OCI-LY1 (cell line): ENCODE measurements around the gene CAPS.

ENCODE experiments used
- H2AFZ ChIP-seq: fragments of 200-600 bp; sonication (generic), shearing (Covaris generic); 2 replicates; pipeline ENCODE4 v1.6.0; 2014; ENCODE audit warnings: antibody characterized with exemption, mild to moderate bottlenecking, low read length
- H3F3A ChIP-seq: fragments of 200-600 bp; sonication (generic), shearing (Covaris generic); 2 replicates; pipeline ENCODE4 v1.6.0; 2014; ENCODE audit warnings: mild to moderate bottlenecking, antibody characterized with exemption, low read length, moderate library complexity; ENCODE audit not compliant: insufficient read depth
- H3K27ac ChIP-seq: fragments of 200-600 bp; sonication (generic); 2 replicates; pipeline ENCODE4 v1.5.1; 2014; ENCODE audit warnings: low read length, mixed run types, mild to moderate bottlenecking, low read depth; ENCODE audit not compliant: poor library complexity, severe bottlenecking
- H3K27me3 ChIP-seq: fragments of 200-600 bp; sonication (generic); 2 replicates; pipeline ENCODE4 v1.6.0; 2014; ENCODE audit warnings: antibody characterized with exemption, mild to moderate bottlenecking, low read length, moderate library complexity; ENCODE audit not compliant: insufficient read depth
- H3K36me3 ChIP-seq: fragments of 200-600 bp; sonication (generic); 2 replicates; pipeline ENCODE4 v1.6.1; 2014; ENCODE audit warnings: mild to moderate bottlenecking, antibody characterized with exemption, low read length, moderate library complexity, mixed read lengths; ENCODE audit not compliant: insufficient read depth
- H3K4me1 ChIP-seq: fragments of 200-600 bp; sonication (generic); 2 replicates; pipeline ENCODE4 v1.5.1; 2014; ENCODE audit warnings: mild to moderate bottlenecking, low read length, moderate library complexity; ENCODE audit not compliant: insufficient read depth, severe bottlenecking
- H3K4me2 ChIP-seq: fragments of 200-600 bp; sonication (generic), shearing (Covaris generic); 2 replicates; pipeline ENCODE4 v1.6.1; 2014; ENCODE audit warnings: low read length
- H3K4me3 ChIP-seq: fragments of 200-600 bp; sonication (generic); 2 replicates; pipeline ENCODE4 v1.5.1; 2014; ENCODE audit warnings: low read length, low read depth, mild to moderate bottlenecking, mixed read lengths; ENCODE audit not compliant: poor library complexity, severe bottlenecking
- H3K79me2 ChIP-seq: fragments of 200-600 bp; shearing (Covaris generic); 2 replicates; pipeline ENCODE4 v1.6.1; 2016; ENCODE audit warnings: mixed run types, low read length, mixed read lengths; ENCODE audit not compliant: insufficient read depth
- H3K9ac ChIP-seq: fragments of 200-600 bp; sonication (generic), shearing (Covaris generic); 2 replicates; pipeline ENCODE4 v1.6.1; 2014; ENCODE audit warnings: mild to moderate bottlenecking, low read length, mixed read lengths
- H3K9me2 ChIP-seq: fragments of 200-600 bp; sonication (generic), shearing (Covaris generic); 2 replicates; pipeline ENCODE4 v1.6.1; 2014; ENCODE audit warnings: low read depth, mild to moderate bottlenecking, low read length, mixed read lengths
- H3K9me3 ChIP-seq: fragments of 200-600 bp; shearing (Covaris generic); 2 replicates; pipeline ENCODE4 v1.6.1; 2014; ENCODE audit warnings: low read length, mixed read lengths
- H4K20me1 ChIP-seq: fragments of 200-600 bp; sonication (generic), shearing (Covaris generic); 2 replicates; pipeline ENCODE4 v1.6.0; 2016; ENCODE audit warnings: mild to moderate bottlenecking, low read length; ENCODE audit not compliant: insufficient read depth
- CTCF ChIP-seq: fragments of 200-600 bp; sonication (generic), shearing (Covaris generic); IDR thresholded peaks from 2 replicates; pipeline ENCODE4 v1.5.1; 2017; ENCODE audit warnings: mild to moderate bottlenecking, antibody characterized with exemption, low read length, moderate library complexity, mixed read lengths
- EZH2 ChIP-seq: fragments of 200-600 bp; sonication (generic), shearing (Covaris generic); IDR thresholded peaks from 2 replicates; pipeline ENCODE4 v1.8.0; 2017; ENCODE audit warnings: borderline replicate concordance, mixed run types, mild to moderate bottlenecking, antibody characterized with exemption, low read length, moderate library complexity, mixed read lengths

Gene CAPS

GRCh38 chr19:5947435-5947834, 33.4 kb downstream of the CAPS start:
- Histone ChIP-seq H3K36me3 (peaks cover 24% of the 10 kb centered on the region; the same call in 1 of the 2 replicates), H3K9ac (no peak overlapping the region), H3K9me3 (no peaks in the 10 kb centered on the region), H3K4me3 (no peak overlapping the region), H4K20me1 (no peaks in the 10 kb centered on the region), H3K27ac (no peak overlapping the region), H3K4me2 (no peak overlapping the region), H3F3A (no peaks in the 10 kb centered on the region), H3K27me3 (no peaks in the 10 kb centered on the region), H3K4me1 (peaks cover 42% of the 10 kb centered on the region), H2AFZ (no peak overlapping the region), H3K9me2 (no peaks in the 10 kb centered on the region), H3K79me2 (peaks cover 5% of the 10 kb centered on the region; the same call in 1 of the 2 replicates)
- TF ChIP-seq CTCF = no peak
- TF ChIP-seq EZH2 = no peak

GRCh38 chr19:5948752-5949564, 34.9 kb downstream of the CAPS start:
- H3K4me1 ChIP-seq = peaks cover 57% of the 10 kb centered on the region
- no peaks in the 10 kb centered on the region for H3K27me3 ChIP-seq
- H3K9ac ChIP-seq = peak overlapping the region; percentile 59; the same call in 1 of the 2 replicates
- H3K9me3 ChIP-seq = no peaks in the 10 kb centered on the region
- H3K27ac ChIP-seq = peak overlapping the region; percentile 98
- no peaks in the 10 kb centered on the region for H4K20me1 ChIP-seq
- H3K36me3 ChIP-seq = peaks cover 24% of the 10 kb centered on the region; the same call in 1 of the 2 replicates
- H3K4me3 ChIP-seq = peak overlapping the region; percentile 23
- no peak overlapping the region for H2AFZ ChIP-seq
- no peaks in the 10 kb centered on the region for H3K9me2 ChIP-seq
- H3F3A ChIP-seq = no peaks in the 10 kb centered on the region
- peak overlapping the region; percentile 50; the same call in 1 of the 2 replicates for H3K4me2 ChIP-seq
- TF ChIP-seq EZH2 = no peak
- TF ChIP-seq CTCF = no peak
- peaks cover 19% of the 10 kb centered on the region for H3K79me2 ChIP-seq

GRCh38 chr19:5949792-5950305, 35.8 kb downstream of the CAPS start:
- peak overlapping the region; percentile 50 for H3K4me2 ChIP-seq
- peak overlapping the region; percentile 59; the same call in 1 of the 2 replicates for H3K9ac ChIP-seq
- H3K36me3 ChIP-seq = peaks cover 24% of the 10 kb centered on the region; the same call in 1 of the 2 replicates
- no peaks in the 10 kb centered on the region for H3F3A ChIP-seq
- peak overlapping the region; percentile 23 for H3K4me3 ChIP-seq
- peaks cover 28% of the 10 kb centered on the region for H3K79me2 ChIP-seq
- H4K20me1 ChIP-seq = no peaks in the 10 kb centered on the region
- TF ChIP-seq EZH2 (no peak), CTCF (no peak)
- H3K27ac ChIP-seq = peak overlapping the region; percentile 98
- no peaks in the 10 kb centered on the region for H3K9me3 ChIP-seq
- H3K27me3 ChIP-seq = no peaks in the 10 kb centered on the region
- peaks cover 66% of the 10 kb centered on the region for H3K4me1 ChIP-seq
- H3K9me2 ChIP-seq = no peaks in the 10 kb centered on the region
- no peak overlapping the region for H2AFZ ChIP-seq
